HG03520 (cell line): ENCODE data around the gene POLR2L.

Experiments used
- ATAC-seq: cut with Tn5 transposase; IDR thresholded peaks from one replicate; pipeline ENCODE4 v1.9.1; 2021; ENCODE audit warnings: mild to moderate bottlenecking, moderate library complexity; ENCODE audit not compliant: unreplicated experiment

POLR2L gene

DNA sequence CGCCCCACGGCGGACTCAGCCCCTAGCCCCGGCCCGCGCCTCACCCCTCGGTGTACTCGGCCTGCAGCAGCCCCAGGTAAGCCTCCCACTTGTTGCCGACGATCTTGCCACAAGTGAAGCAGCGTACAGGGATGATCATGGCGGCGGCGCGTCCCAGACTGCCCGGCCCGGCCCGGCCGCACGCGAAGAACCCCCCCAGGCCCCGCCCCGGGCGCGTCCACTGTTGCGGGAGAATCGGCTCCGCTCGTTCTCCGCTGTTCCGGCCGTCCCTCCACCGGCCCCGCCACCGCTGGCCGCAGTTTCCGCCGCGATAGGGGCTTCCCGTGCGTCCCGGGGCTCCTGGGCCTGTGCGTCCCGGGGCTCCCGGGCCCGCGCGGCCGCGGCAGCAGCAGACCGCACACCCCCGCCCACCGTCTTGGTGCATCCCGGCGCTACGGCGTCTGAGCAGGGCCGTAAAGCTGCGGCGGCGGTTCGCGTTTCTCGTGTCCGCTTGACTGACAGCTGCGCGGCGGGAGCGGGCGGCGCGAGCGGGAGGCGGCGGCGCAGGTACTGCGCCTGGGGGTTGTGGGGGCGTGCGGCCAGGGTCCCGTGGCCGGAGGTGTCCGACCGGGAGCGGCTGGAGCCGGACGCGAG lies at the start of gene POLR2L, which contains the start of gene TSPAN4:
Gene POLR2L (minus strand): TSS at position 160 of the 633 bp plus-strand sequence. CDS start 21 bp downstream, at position 139.
Gene TSPAN4 (plus strand): TSS at position 483 of the 633 bp plus-strand sequence. CDS start 7,453 bp downstream, outside the sequence.
- peak; percentile 66 for ATAC-seq

DNA sequence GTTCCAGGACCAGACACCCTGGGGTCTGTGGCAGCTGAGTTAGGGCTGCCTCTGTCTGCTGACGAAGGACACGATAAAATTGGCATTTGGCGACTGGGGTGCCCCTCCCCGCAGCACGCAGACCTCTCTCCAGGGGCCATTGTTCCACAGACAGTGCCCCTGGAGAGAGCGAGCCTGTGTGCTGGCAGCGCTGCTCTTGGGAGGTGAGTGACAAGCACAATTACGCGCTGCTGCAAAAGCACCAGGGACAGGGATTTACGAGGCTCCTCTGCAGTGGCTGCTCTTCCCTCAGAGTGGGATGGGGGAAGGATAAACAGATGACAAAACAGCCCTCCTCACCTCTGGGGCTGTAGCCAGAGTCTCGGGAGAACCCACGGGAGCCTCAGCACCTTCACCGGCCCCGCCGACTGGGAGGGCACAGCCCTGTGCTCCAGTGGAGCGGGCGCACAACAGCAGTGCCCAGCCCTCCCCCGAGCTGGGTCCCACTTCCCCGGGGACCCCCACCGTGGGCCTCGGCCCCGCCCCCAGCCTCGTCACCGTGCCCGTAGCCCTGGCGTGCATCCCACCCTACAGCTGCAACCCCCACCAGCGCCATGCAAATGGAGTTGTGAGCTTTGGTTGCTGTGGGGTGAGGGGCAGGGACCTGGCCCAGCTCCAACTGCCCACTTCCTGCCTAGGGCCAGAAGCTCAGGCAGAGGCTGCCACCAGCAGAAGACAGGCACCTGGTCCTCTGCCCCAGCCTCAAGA lies 48.6 kb upstream of the POLR2L start:
- no peak for ATAC-seq

DNA sequence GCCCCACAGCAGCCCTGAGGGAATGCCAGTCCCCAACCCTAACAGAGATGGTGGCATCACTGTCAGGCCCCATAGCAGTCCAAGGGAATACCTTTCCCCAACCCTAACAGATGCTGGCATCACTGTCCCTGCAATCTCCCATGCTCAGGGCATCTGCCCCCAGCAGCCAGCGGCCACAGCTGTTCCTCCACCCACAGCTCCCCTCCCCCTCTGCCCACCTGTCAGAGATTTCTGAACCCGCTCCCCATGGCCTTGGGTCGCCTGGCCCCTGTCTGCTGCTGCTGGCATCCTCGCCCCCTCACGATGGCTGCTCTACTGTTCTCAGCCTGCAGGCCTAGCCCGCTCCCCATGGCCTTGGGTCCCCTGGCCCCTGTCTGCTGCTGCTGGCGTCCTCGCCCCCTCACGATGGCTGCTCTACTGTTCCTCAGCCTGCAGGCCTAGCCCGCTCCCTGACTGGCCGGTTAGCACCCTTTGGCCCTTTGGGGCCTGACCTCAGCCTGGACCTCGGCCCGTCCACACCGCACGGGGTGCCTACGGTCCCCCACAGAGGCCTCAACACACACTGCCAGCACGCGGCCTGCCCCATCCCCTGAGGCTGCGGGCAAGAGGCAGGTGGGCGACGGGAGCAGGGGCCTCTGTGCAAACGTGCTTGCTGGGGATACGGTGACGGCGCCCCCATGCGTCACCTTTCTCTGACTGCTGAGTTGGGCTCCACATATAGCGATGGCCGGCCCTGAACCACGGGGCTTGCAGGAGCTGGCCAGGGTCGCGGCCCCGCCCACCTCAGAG lies 47.6 kb upstream of the POLR2L start:
- no peak for ATAC-seq

DNA sequence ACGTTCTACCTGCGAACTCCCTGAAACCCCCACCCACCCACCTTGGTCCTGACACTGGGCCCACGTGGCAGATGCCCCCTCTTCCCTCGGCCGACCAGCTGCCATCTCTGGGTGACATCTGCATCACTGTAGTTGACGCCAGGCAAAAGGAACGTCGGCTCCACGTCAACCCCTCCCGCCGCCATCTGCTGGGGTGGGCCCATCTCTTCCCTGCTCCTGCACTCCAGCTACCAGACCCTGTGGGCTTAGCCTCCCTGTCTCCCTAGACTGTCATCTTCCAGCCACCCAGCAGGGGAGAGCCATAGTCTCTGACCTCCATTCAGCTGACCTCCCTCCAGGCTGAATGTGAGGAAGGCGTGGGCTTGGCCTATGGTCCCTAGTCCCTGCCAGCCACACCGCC lies 46.9 kb upstream of the POLR2L start:
- no peak for ATAC-seq

DNA sequence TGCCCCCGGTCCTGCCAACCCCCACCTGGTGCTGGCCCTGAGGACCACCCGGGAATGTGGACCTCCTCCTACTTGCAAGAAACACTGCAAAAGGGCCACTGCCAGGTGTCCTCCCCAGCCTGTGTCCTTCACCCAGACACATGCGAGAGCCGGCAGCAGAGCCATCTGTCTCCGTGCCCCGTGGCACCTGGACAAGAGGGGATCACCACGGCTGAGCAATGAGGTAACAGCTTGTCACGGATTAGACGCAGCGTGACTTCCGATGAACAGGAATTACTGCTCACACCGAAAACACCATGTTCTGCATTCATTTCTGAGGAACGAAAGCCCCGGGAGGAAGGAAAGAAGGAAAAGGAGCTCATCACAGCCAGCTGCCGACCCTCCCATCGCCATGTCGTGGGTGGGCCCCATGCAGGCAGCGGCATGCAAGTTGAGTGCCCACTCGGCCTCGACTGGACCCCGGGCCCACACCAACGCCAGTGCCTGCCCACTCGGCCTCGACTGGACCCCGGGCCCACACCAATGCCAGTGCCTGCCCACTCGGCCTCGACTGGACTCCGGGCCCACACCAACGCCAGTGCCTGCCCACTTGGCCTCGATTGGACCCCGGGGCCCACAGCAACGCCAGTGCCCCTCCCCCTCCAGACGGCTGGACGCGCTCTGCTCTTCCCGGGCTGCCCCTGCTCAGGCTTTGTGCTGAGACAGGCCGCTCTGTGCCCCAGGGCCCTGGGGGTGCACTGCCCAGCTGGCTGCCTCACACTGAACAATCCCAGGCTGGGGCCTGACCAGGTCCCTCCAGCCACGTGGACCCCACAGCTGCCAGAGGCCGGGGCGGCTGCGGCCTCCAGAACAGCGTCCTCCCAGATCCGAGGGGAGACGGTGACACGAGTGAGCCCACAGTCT lies 46.2 kb upstream of the POLR2L start:
- ATAC-seq = no peak

DNA sequence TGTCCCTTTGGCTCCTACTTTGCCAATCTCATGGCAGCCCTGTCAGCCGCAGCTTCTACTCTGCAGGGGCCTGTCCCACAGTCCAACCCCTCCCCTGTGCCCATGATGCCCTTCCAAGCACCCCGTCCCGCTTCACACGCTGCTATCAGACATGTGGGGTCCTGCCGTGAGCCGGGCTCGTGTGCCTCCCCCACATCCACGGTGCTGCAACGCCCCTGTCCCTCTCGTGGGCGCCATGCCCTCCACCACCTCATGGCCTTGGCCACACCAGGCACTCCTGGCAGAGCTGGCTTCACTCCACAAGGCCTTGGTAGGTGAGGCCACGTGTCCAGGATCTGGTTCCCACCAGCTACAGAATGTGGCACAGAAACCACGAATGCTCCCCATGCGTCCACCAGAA lies 45.3 kb upstream of the POLR2L start:
- no peak for ATAC-seq

DNA sequence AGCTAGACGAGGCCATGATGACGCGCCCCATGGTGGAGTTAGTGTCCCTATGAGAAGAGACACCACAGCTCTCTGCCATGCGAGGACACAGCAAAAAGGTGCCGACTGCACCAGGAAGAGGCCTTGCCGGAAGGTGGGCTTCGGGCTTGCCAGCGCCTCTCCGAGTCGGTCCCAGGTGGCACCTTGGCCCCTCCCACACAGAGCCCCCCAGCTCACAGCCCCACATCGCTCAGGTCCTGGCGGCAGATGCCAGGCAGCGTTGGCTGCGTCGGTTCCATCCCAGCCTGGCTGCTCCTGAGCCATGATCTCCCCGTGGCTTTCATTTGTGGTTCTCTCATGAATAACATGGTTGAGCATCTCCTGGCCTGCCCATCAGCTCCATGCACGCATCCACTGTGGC lies 44.2 kb upstream of the POLR2L start:
- ATAC-seq = no peak

DNA sequence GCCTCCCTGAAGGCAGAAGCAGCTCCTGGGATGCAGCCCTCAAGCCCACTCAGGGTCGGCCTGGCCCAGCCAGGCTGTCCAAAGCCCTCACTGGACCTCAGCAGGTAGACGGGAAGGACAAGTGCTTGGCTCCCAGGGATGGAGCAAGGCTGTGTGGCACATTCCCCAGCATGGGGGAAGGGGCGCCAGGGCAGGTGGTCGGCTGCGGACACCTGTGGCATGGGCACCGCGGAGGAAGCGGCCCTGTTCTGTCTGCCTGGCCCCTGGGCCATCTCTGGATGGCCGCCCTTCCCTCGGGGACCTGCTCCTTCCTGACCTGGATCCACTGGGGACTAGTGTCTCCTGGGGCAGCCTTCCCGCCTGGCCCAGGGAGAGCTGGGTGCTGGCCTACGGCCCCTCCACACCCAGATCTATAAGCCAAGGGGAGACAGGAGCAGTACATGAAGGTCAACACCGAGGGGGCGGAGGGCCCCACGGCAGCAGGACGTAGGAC lies 42.3 kb upstream of the POLR2L start:
- no peak for ATAC-seq

DNA sequence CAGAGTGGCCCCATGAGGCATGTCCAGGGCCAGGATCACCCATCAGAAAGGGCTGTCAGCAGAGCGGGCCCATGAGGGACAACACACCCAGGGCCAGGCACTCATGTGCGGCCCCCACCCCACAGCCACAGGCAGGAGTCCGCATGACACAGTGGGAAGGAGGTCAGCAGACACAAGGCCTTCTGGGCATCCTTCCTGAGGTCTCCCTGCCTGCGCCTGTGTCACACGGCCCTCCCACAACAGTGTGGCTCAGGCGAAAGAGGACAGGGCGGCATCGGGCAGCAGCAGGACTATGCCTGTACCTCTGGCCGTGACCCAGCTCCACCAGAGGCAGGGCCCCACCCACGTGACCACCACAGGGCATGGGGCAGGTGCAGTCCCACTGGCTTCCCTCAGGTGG lies 41.2 kb upstream of the POLR2L start:
- ATAC-seq = no peak

DNA sequence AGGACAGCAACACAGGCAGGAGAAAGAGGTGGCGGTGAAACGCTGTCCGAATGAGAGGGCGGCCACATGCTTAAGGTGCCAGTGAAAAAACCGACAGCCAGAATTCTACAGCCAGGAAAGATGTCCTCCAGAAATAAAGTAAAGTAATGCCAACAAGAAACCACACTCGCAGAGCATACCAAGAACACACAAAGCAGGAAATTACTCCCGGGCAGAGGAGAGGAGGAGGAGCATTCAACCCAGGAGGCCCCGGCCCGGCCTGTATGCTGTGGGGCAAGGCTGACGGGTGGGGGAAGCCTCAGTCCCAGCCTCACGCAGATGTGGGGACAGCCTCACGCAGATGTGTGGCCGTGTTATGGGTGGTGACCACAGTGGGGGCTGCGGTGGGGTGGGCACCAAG lies 40.3 kb upstream of the POLR2L start:
- ATAC-seq = no peak

DNA sequence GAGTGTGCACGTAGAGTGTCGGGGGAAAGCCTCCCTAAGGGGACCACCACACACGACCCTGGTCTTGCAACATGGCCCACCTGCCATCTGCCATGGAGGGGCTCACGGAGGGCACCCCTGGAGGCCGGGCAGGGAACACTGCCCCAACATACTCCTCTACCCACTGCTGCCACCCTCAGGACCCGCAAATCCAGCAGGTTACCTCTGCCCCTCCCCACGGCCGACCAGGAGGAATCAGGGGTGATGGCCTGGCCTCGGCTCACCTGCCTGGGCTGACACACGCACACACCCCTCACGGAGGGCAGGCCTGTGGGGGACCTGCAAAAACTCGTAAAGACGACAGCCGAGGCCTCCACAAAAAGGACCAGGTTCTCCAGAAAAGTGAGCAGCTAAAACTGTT lies 38.1 kb upstream of the POLR2L start:
- ATAC-seq = no peak

DNA sequence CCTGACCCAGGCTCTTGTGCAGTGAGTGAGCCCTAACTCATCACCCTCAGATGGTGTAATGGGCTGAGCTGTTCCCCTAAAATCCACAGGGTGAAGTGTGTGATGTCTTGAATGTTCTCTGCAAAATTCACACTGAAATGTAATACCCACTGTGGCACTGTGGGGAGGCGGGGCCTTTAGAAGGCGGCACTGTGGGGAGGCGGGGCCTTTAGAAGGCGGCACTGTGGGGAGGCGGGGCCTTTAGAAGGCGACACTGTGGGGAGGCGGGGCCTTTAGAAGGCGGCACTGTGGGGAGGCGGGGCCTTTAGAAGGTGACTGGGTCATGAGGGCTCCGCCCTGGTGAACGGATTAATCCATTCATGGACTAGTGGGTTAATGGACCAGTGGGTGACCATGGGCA lies 35.2 kb upstream of the POLR2L start:
- no peak for ATAC-seq

DNA sequence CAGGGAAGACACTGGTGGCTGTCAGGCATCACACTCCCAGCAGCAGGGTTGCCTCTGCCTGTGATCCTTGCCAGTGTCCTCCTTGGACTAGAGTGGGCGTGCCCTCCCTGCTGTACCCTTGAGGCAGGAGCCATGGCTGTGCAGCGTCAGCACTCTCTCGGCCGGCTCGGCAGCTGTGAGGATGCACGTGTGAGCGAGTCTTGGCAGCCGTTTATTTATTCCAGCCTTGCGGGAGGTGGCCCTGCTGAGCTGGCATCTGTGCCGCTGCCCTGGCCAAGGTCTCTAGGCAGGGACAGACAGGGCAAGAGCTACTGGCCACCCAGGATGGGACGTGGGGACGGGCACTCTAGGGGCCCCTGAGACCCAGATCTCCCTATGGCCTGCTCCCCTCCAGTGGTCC lies 34.2 kb upstream of the POLR2L start:
- no peak for ATAC-seq

DNA sequence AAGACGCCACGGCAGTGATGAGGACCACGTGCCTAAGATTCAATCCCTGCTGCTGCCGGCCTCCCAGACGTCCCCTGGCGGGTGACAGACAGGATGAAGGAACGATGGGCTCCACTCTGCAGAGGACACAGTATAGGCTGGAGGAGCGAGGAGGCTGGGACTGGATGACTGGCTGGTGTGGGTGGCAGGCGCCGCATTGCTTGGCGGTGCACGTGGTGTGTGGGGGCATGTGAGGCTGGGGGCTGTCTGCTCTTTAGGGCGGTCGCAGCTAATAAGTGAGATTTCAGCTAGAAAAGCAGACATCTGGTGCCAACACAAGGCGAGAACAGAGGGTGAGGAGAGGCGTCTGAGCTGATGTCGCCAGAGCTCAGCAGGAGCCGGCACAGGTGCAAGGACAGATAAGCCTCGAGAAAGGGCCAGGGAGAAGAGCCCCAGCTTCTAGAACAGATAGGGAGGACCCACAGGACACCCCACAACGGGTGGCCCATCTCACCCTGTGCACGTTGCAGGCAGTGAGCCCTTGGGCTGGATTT lies 33.5 kb upstream of the POLR2L start:
- ATAC-seq = no peak

DNA sequence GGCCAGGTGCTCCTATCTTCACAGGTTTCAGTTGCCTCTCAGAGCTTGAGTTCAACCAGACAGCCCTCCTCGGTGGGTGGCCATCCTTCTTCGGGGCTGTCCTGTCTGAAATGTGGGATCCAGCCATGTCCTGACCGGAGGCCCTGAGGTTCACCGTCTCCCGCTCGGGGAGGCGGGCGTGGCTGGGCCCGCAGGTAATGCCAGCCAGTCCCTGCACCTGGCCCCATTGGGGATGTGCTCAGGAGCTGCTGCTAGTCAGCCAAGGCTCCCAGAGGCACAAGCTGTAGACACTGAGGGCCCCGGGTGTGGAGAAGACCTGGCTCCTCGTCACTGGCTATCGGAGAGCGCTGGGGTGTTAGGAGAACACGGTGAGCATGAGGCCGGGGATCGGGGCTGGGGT lies 32.9 kb upstream of the POLR2L start:
- ATAC-seq = no peak

DNA sequence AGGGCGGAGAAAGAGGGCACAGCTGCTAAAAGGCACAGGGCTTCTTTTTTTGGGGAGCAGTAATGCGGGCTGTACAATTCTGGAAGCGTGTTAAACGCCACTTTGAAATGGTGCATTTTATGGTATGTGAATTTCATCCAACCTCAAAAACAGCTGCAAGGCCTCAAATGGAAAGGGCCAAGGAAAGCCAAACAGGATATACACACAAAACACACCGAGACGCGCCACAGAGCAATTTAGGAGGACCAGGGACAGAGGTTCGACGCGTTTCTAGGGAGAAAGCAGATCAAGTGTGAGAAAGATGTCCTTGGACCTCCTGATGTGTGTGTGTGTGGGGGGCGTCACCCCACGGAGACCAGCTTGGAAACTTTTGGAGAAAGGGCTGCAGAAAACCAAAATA lies 31.4 kb upstream of the POLR2L start:
- ATAC-seq = no peak

DNA sequence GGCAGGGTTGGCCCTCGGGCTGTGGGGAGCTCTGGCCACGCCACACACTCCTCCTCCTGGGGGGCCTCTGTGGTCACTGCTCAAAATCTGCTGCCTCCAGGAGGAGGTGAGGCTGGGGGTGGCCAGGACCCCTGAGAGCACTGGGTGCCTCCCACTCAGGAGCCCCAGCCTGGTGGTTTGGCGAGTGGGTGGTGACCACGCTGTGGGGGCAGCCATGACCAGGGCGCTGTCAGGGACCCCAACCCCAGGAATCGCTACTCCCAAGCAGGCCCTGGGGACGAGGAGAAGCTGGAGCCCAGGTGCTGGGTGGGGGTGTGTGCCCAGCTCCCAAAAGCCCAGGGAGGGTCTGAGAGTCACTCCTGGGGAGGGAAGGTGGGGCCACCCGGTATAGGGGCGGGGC lies 30.5 kb upstream of the POLR2L start:
- no peak for ATAC-seq

DNA sequence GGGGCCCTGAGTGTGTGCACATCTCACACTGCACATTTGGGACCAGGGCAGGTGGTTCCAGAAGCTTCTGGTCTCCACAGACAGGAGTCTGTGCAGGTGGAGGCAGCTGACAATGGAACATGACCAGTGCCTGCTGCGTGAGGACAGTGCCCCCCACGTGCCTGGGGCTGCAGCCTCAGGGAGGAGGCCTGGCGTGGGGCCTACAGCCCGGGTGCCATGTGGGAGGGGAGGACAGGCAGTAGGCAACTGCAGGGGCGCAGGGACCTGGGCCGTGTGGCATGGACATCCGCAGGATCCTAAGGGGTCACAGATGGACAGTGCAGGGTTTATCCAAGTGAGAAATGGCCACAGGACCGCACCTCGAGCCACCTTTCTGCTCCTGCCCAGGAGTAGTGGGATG lies 29.1 kb upstream of the POLR2L start:
- no peak for ATAC-seq

DNA sequence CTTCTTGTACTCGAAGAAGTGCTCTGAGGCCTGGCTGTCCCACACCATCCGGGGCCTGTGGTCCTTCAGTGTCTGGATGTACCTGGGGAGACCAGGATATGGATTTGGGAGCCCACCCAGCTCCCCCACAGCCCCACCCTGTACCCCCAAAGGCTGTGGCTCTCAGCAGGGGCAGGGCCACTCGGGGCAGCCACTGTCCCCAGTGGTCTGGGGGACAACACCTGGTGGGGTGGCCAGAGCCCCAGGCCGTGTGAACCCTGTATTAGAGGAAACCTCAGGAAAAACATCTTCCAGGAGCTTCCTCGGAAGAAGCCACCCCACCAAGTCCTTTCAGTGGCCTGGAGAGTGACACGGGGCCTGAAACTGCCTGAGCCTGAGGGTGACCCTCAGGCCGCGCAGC lies 28.1 kb upstream of the POLR2L start:
- no peak for ATAC-seq

DNA sequence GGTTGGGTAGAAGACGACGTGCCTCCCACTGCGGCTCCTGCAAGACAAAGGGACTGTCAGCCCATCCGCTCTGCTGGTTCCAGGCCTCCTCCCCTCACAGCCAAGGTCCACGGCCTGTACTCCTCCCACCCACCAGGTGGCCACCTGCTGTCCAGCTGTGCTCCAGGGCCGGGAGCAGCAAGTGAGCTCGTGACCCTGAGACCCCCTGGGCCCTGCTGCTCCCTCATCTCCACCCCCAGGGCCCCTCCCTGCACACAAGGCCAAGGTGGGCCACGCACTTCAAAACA lies 27.7 kb upstream of the POLR2L start:
- ATAC-seq = no peak
